OCI-M2 (cell line): Measurements from ENCODE around the gene PTPRN2.

Experiments
- DNase-seq: peaks from one replicate; lab custom pipeline; 2025; ENCODE audit not compliant: unreplicated experiment; lab: John Stamatoyannopoulos, UW

Gene PTPRN2

DNA sequence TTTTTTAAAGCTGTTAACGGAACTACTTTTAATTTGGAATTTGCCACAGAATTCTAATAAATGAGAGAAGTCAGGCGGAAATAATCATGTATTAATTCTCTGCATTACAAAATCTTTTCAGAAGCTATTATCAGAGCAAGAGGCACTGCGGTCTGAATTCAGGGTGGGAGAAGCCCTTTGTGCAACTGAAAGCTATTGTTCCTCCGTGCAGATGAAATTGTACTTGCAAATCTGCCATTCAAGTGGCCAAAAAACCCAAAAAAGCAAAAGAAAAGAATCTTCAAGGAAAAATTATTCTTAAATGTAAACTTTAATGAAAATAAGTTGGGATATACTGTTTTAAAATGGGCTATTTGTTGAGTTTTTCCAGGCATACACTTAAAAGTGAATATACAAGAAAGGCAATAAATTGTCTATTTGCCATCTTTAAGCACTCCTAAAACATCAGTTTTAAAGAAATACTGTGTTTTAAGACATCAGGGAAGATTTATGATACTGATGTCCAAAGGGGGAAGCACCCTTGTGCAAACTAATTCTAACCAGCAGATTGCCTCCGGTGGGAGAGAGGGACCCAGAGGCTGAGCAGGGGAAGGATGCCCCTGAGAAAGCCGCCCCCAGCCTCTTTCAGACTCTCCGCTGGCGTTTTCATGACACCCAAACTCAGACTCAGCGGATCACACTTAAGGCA lies 899.6 kb downstream of the PTPRN2 start:
- no peak for DNase-seq

DNA sequence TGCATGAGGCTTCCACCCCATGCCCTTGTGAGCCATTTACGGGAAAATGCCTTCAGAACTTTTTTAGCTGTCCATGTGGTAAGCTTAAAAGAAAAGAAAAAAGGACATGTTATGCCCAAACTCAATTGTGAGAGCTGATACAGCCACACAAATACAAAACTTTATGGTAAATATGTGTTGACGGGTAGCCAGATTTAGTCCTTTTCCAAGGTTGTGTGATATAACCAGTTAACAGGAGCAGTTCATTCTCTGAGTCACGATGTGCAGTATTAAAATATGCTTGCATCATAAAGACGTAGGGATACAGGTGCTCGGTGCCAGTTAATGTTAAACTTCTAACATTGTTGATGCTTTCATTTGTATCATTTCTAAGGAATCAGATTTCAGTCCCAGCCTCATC lies 900.5 kb downstream of the PTPRN2 start:
- DNase-seq, result no peak

DNA sequence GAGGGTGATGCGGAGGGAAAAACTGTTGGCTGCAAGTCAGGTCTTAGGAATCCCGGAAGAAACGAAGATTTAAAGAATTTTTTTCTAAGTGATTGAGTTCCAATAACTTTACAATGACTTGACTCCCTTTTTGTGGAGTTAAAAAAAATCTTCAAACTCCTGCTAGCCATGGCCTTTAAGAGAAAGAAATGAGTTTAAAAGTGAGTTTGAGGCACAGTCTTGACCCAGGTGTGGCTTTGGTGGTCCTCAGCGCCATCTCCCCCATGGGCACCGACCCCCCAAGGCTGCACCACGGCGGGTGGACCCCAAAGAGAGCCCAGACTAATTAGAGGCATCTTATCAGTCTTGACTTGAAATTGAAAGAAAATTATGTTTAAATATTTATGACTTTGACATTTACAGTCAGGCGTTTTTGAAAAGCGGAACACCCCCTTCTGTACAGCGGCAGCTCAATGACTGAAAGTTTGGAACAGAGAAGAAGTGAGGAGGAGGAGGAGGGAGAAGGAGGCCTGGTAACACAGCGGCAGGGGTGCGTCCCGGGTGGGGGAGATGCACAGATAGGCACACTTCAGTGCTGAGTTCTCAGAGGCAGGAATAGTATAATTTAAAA lies 901.2 kb downstream of the PTPRN2 start:
- DNase-seq, result no peak

DNA sequence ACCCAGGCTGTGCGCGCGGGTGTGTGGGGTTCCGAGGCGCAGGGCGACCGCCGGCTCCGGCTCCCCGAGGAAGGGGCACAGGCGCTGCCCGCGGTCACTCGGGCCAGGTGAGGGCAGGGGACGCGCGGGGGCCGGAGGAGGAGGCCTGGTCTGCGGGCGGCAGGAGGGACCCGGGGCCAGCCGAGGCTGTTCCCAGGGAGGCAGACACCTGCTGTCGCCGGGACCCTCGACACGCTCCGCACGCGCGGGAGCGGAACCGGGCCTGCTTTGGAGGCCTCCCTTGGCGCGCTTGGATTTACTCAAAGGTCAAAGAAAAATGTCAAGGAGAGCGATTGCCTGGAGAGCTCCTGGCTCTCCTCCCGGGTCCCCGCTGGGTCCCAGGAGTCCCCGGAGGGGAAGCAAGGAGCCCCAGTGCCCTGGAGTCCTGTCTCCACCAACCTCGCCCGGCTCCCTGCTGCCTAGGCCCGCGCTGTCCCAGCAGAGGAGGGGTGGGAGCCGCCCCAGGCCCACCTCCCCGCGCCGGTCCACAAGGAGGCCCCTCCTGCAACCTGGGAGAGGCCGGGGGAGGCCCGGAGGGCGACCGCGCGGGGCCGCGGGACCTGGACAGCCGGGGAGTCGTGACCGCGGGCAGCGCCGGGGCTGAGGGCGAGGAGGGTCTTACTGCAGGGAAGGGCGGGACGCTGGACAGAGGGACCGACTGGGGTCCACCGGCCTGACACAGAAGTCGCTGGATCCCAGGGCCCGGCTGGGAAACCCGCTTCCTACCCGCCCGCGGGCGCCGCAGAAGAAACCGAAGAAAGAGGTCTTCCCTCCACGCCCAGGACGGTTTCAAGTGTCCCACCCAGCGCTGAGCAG lies 902.0 kb downstream of the PTPRN2 start:
- DNase-seq, result no peak

DNA sequence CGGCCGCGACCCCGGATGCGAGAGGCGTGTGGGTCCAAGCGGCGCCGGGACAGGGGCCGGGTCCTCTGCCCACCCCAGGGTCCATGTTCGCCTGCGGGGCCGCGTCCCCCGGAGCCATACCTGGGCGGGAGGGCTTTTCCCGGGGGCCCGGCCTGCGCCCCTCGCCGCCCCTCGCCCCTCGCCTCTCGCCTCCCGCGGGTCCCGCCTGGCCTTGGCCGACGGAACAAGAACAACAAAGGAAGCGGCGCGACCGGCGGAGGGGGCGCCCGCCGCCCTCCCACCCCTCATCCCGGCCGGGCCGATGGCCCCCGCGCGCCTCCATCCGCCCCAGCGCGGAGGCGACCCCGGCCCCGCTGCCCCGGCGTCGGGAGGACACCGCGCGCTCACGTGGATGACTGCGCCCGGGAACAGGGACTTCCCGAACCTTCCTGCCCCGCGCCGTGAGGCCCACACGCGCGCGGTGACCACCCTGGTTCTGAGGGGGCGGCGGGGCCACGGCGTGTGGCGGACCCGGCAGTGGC lies 902.7 kb downstream of the PTPRN2 start:
- DNase-seq, result no peak

DNA sequence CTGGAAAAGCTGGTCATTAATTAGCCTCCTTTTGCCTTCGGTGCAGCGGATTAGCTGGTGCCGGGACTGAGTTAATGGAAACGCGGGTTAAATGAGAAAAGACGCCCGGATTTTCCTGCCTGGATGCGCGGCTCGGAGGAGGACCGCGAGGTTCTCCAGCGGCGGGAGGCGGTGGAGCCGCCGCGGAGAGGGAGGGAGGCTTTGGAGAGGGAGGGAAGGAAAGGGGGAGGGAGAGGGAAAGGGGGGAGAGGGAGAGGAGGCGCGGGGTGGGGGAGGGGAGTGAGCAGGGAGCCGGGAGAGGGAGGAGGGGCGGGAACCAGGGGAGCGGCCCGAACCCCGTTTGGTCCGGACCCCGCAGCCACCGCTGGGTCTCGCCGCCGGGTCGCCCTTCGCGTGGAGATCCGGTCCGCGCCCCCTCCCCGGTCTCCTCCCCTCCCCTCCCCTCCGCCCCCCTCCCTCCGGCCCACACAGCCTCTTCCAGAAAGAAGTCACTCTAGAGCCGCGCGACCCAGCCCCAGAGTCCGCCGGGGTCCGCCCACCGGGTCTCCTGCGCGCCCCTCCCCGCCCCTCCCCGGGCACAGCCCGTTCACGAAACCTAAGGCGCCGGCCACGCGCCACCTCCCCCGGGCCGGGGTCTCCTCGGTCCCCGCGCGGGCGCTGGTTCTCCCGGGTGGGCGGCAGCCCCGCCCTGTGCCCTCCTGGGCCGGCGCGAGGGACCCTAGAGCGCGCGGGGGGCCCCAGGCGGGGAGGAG lies 903.3 kb downstream of the PTPRN2 start:
- DNase-seq, result no peak

GRCh38 chr7:157683747-157684156 lies 903.9 kb downstream of the PTPRN2 start:
- no peak for DNase-seq

GRCh38 chr7:157682946-157683746 lies 904.5 kb downstream of the PTPRN2 start:
- no peak for DNase-seq

- no peak for DNase-seq
These were observed 905.3 kb downstream of the PTPRN2 start for GRCh38 chr7:157682064-157682945.

DNA sequence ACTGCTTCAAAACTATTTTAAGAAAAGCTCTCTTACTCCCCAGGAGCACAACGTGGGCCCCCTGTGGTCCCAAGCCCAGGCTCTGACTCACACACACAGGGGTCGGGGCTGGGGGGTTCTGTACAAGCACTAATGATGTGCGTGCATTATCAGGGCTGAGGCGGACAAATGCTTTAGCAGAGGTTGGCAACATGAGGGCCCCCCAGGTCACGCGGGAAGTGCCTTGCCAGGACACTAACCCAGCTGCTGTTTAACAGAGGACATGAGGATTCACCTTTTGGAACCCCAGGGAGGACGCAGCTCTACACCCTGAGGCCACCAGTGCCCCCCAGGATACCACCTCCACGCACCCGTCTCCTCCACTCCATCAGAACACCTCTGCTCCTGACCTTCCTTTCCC lies 908.0 kb downstream of the PTPRN2 start:
- no peak for DNase-seq

GRCh38 chr7:157678501-157678900 lies 909.1 kb downstream of the PTPRN2 start:
- no peak for DNase-seq

DNA sequence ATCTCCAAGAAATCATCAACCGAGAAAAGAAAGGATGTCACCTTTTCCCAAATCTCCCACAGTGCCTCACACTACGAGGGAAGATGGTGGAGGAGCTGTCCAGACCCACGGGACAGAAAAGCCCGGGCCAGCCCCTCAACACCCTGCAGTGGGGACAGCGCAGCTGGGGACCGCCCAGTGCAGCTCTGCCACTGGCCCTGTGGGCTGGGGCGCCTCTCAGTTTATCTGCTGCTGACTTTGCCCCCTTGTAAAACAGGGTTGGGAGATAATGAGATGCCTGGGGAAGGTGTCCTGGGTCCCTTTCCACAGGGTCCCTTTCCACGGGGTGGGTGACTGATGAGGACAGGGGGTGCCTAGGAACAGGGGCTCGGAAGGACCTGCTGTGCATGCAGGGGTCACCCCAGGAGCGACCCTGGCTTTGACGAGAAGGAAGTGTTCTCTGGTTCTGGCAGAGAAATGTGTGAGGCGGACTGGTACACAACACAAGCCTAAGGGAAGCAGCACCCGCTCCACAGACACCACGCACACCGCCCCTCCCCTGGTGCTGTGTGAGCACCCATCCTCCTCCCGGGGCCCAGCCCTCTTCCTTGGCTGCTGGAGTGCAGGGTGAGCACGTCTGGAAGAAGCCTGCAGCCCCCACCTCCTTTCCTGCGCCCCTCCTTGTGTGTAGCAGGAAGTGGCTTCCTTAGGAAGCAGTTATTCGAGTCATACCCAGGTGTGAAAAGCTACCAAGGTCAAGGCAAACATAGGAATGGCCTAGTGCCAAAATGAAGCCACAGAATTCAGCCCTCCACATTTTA lies 911.0 kb downstream of the PTPRN2 start:
- DNase-seq, result no peak

GRCh38 chr7:157676001-157676400 lies 911.6 kb downstream of the PTPRN2 start:
- DNase-seq, result no peak

DNA sequence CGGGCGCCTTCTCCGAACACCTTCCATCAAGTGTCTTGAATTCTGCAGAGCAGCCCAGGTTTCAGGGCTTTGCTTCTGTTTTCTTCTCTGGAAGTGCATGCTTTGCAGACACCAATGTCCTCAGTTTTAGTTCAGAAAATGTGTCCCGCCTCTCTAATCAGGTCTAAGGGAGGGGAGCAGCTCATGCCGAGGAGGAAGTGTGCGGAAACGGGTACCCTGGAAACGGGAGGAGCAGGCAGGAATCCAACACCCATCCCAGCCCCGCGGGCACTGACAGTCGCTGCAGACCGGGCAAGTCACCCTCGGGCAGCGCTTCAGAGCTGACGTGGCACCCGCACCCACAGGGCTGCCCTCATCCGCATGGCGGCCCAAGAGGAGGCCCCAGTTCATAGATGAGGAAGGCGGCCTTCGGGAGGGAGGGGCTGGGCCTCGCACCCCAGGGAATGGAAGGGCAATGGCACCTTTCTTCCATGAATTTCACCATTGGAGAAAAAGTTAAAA lies 912.1 kb downstream of the PTPRN2 start:
- DNase-seq, result no peak

GRCh38 chr7:157674715-157675426 lies 912.8 kb downstream of the PTPRN2 start:
- no peak for DNase-seq

DNA sequence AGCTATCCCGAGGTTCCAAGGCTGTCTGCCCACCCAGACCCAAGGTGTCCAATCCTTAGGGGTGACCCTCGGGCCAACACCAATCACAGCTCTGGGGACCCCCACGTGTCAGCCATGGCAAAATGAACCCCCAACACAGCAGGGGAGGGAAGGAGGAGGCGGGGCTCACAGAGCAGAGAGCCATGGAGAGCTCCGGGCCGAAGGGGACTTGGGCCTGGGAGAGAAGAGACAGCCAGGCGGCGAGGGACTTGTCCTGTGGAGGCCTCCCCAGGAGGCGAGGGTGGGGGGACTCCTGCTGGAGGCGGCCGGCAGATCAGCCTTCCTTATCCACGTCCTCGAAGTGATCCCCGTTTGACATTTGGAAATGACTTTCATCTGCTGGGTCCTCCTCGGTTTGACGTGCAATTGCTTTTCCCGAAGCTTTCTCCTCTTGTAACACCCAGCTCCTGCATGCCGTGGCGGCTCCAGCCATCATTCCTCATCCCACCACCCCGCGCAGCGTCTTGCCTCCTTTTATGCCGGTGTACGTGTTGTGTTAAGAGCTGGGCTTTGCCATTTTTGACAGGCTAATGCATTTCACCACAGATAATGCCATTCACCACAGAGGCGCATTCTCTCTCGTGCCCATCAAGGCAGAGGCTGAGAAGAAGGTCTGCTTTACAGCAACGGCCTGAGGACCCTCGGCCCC lies 913.5 kb downstream of the PTPRN2 start:
- DNase-seq, result no peak

- DNase-seq, result no peak
These were observed 914.0 kb downstream of the PTPRN2 start for GRCh38 chr7:157673573-157673972.
